B cell (primary cell): ENCODE measurements around the gene GPT2. TPM values are rescaled to one million over a fixed set of nuclear protein-coding genes. Genes with fewer than 3 reads are reported as not detected.

ENCODE experiments used
- ATAC-seq: fragments of 200-7000 bp; cut with Tn5 transposase; one replicate; pipeline ENCODE4 v1.10.0; 2021; ENCODE audit warnings: low read depth, mild to moderate bottlenecking, moderate number of reproducible peaks, moderate library complexity
- CTCF ChIA-PET: fragments of 350-600 bp; sonication (Branson Sonifier 250); formaldehyde crosslinking; loops from one replicate; lab custom pipeline; 2021; ENCODE audit warnings: antibody characterized with exemption, inconsistent platforms; lab: Charles Lee
- POLR2A ChIA-PET: fragments of 350-600 bp; sonication (Branson Sonifier 250); formaldehyde crosslinking; loops from one replicate; lab custom pipeline; 2021; ENCODE audit warnings: antibody characterized with exemption; lab: Charles Lee
- DNase-seq: peaks from one replicate; pipeline ENCODE4 v3.0.0; 2013
- H2AFZ ChIP-seq: 2 replicates; pipeline ENCODE4 v1.6.1; 2012; ENCODE audit warnings: mild to moderate bottlenecking, low read depth, low read length; ENCODE audit not compliant: insufficient read depth, poor library complexity, severe bottlenecking
- H3K27ac ChIP-seq, 2 donors: 1 replicate in 1 of 2; 2 replicates in 1 of 2; pipeline ENCODE4 v1.5.1; 2012 to 2013; ENCODE audit warnings: low read length in 2 of 2, mild to moderate bottlenecking in 2 of 2, moderate library complexity in 1 of 2
- H3K27me3 ChIP-seq, 4 experiments: fragments of 200-600 bp in 1 of 4; sonication (generic) in 1 of 4; replicated peaks in 1 of 4; 1 replicate in 2 of 4; 2 replicates in 2 of 4; pipeline versions ENCODE4 v1.6.1 to v1.7.0; 2013 to 2016; ENCODE audit warnings: low read length in 3 of 4, mild to moderate bottlenecking in 2 of 4, mixed read lengths in 1 of 4, moderate library complexity in 1 of 4; ENCODE audit not compliant: insufficient read depth in 4 of 4, control insufficient read depth in 3 of 4; ENCODE audit errors: control extremely low read depth in 1 of 4
- H3K36me3 ChIP-seq, 2 experiments: replicated peaks in 1 of 2; 1 replicate in 1 of 2; 2 replicates in 1 of 2; pipeline versions ENCODE4 v1.6.1 to v1.7.1; 2013; ENCODE audit warnings: low read length in 1 of 2; ENCODE audit not compliant: insufficient read depth in 2 of 2, control insufficient read depth in 1 of 2; ENCODE audit errors: control extremely low read depth in 1 of 2, extremely low read depth in 1 of 2
- H3K4me1 ChIP-seq, 2 donors: fragments of 200-600 bp in 1 of 2; sonication (generic) in 1 of 2; 1 replicate in 1 of 2; 2 replicates in 1 of 2; pipeline versions ENCODE4 v1.5.1 to v1.6.1; 2013 to 2017; ENCODE audit warnings: low read length in 2 of 2; ENCODE audit not compliant: control insufficient read depth in 2 of 2, insufficient read depth in 2 of 2
- H3K4me2 ChIP-seq: replicated peaks from 2 replicates; pipeline ENCODE3; 2012; ENCODE audit warnings: mild to moderate bottlenecking, low read depth, low read length; ENCODE audit not compliant: poor library complexity, severe bottlenecking
- H3K4me3 ChIP-seq, 5 experiments: fragments of 200-600 bp in 1 of 5; sonication (generic) in 1 of 5; 1 replicate in 3 of 5; 2 replicates in 2 of 5; pipeline versions ENCODE4 v1.5.1 to v1.7.0; 2011 to 2016; ENCODE audit warnings: low read length in 4 of 5, mild to moderate bottlenecking in 4 of 5, low read depth in 2 of 5, control low read depth in 1 of 5, moderate library complexity in 1 of 5; ENCODE audit not compliant: insufficient read depth in 1 of 5; ENCODE audit errors: control extremely low read depth in 1 of 5, extremely low read depth in 1 of 5
- H3K79me2 ChIP-seq: fragments of 200-600 bp; sonication (generic); one replicate; pipeline ENCODE4 v1.6.0; 2016; ENCODE audit warnings: low read length; ENCODE audit not compliant: control insufficient read depth, insufficient read depth
- H3K9ac ChIP-seq: fragments of 200-600 bp; sonication (generic); 2 replicates; pipeline ENCODE4 v1.6.1; 2017; ENCODE audit warnings: mild to moderate bottlenecking, low read length, moderate library complexity
- H3K9me3 ChIP-seq, 3 donors: one replicate each; pipeline versions ENCODE4 v1.6.1 to v1.7.1; 2013; ENCODE audit warnings: low read length in 2 of 3; ENCODE audit not compliant: control insufficient read depth in 2 of 3, insufficient read depth in 1 of 3; ENCODE audit errors: control extremely low read depth in 1 of 3
- H4K20me1 ChIP-seq: 2 replicates; pipeline ENCODE4 v1.6.0; 2012; ENCODE audit warnings: mild to moderate bottlenecking, low read length; ENCODE audit not compliant: insufficient read depth, control insufficient read depth, poor library complexity, severe bottlenecking
- H3K27ac Mint-ChIP-seq: one replicate; pipeline ENCODE4 v1.8.0; 2021; ENCODE audit warnings: mixed read lengths
- H3K27me3 Mint-ChIP-seq: one replicate; pipeline ENCODE4 v1.8.0; 2021; ENCODE audit warnings: mixed read lengths
- H3K4me1 Mint-ChIP-seq: one replicate; pipeline ENCODE4 v1.8.0; 2021; ENCODE audit warnings: mixed read lengths
- H3K4me3 Mint-ChIP-seq: one replicate; pipeline ENCODE4 v1.8.0; 2021; ENCODE audit warnings: mixed read lengths
- H3K9me3 Mint-ChIP-seq: one replicate; pipeline ENCODE4 v1.8.0; 2022; ENCODE audit warnings: mixed read lengths; ENCODE audit not compliant: insufficient read depth
- EZH2 ChIP-seq: IDR thresholded peaks from 2 replicates; pipeline ENCODE4 v1.6.1; 2012; ENCODE audit warnings: borderline replicate concordance, low read depth, mild to moderate bottlenecking, moderate library complexity, low read length; ENCODE audit not compliant: insufficient read depth, poor library complexity, severe bottlenecking
- WGBS: methylation state at CpG from one replicate; pipeline ENCODE4 v1.1.5; 2013; ENCODE audit warnings: missing lambda C conversion rate; ENCODE audit not compliant: insufficient coverage; 5-methylcytosine and 5-hydroxymethylcytosine counted together
- intact Hi-C: fragments of 100-400 bp; cut with micrococcal nuclease; formaldehyde crosslinking; loops from one replicate; pipeline ENCODE4 v1.10.0; 2022
- polyA plus RNA-seq: library from polyadenylated mRNA; depleted of rRNA; stranded (reverse); fragments of >200 nt; gene quantifications from 2 replicates; pipeline ENCODE4 v1.2.3, GENCODE V29; 2012
- total RNA-seq, 2 donors: library from RNA; stranded (reverse); fragments of 120-200 nt in 1 of 2; gene quantifications; 1 replicate in 1 of 2; 2 replicates in 1 of 2; pipeline versions ENCODE4 v1.2.3 to v1.2.4, GENCODE V29; 2013 to 2022
- TF ChIP-seq, protein P1 (sequence below): fragments of 200-600 bp; IDR thresholded peaks from one replicate; pipeline ENCODE4 v1.8.0; 2022; ENCODE audit warnings: antibody characterized with exemption, mild to moderate bottlenecking

GPT2 gene
- total and polyA plus RNA-seq, 2 donors (not counting 1 experiment from before 2014, with no cell fraction given) = 6.8 to 9.9 TPM

- no peak overlapping the region for H2AFZ ChIP-seq
- WGBS = 78% methylated on average over 2 of the region's 3 CpGs
- no peaks in the 10 kb centered on the region for H4K20me1 ChIP-seq
- intact Hi-C loops = no loop called here
- no peak overlapping the region for H3K4me3 ChIP-seq
- ChIA-PET CTCF (interaction anchor here (1.1 to 5.4 kb wide), 8 partner anchors 11 to 186 kb away, joined by 3 to 149 read pairs (median 26); no protein-coding TSS in a partner anchor), POLR2A (interaction anchor here (1.4 kb wide), 1 partner anchor 78 kb away, joined by 3 read pairs; no protein-coding TSS in a partner anchor)
- H3K27me3 ChIP-seq = no peaks in the 10 kb centered on the region
- H3K4me2 ChIP-seq = no peak overlapping the region
- Mint-ChIP-seq H3K4me3 (no peak overlapping the region), H3K27ac (no peak overlapping the region), H3K27me3 (no peaks in the 10 kb centered on the region), H3K4me1 (peaks cover 17% of the 10 kb centered on the region), H3K9me3 (no peaks in the 10 kb centered on the region)
- TF ChIP-seq, protein P1, sequence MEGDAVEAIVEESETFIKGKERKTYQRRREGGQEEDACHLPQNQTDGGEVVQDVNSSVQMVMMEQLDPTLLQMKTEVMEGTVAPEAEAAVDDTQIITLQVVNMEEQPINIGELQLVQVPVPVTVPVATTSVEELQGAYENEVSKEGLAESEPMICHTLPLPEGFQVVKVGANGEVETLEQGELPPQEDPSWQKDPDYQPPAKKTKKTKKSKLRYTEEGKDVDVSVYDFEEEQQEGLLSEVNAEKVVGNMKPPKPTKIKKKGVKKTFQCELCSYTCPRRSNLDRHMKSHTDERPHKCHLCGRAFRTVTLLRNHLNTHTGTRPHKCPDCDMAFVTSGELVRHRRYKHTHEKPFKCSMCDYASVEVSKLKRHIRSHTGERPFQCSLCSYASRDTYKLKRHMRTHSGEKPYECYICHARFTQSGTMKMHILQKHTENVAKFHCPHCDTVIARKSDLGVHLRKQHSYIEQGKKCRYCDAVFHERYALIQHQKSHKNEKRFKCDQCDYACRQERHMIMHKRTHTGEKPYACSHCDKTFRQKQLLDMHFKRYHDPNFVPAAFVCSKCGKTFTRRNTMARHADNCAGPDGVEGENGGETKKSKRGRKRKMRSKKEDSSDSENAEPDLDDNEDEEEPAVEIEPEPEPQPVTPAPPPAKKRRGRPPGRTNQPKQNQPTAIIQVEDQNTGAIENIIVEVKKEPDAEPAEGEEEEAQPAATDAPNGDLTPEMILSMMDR = no peak
- TF ChIP-seq EZH2 = no peak
- ATAC-seq (no peak), DNase-seq (no peak)
- H3K9me3 ChIP-seq = no peaks in the 10 kb centered on the region
- no peaks in the 10 kb centered on the region for H3K36me3 ChIP-seq
- no peak overlapping the region for H3K9ac ChIP-seq
- H3K27ac ChIP-seq = no peak overlapping the region
- no peaks in the 10 kb centered on the region for H3K79me2 ChIP-seq
- peaks cover 6 to 18% of the 10 kb centered on the region in 2 donors for H3K4me1 ChIP-seq
Observed at GRCh38 chr16:46852130-46852529, 32.0 kb upstream of the GPT2 start.

DNA sequence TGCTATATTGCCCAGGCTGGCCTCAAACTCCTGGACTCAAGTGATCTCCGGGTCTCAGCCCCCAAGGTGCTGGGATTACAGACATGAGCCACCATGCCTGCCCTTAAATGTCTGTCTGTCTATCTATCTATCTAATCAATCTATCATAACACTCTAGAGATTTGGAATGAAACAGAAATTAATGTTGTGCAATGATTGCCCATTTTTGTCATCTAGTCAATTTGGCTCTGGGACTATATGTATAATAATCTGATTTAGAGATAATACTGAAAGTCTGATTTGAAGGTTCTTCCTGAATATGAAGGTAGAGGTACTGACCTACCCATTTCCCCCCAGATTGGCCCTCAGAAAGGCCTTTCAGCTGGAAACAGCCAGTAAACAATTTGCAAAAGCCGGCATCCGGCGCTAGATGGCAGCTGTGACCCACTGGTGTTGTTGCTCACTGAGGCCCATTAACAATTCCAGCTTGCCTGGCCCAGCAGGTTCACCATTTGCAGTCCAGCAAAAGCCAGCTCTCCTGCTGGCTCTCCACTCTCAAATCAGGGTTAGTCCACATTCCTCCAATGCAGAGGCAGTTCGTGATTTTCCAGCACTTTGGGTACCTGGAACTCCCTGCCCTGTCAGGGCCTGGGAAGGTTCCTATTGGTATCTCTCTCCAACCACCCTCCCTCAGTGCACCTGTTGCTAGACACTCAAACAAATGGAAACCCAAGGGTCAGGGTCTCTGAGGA lies 30.3 kb upstream of the GPT2 start:
- H3K4me1 ChIP-seq = peaks cover 6 to 18% of the 10 kb centered on the region in 2 donors
- DNase-seq (peak; percentile 74), ATAC-seq (peak; percentile 69)
- H3K27ac Mint-ChIP-seq = peak overlapping the region; percentile 7
- H3K27me3 ChIP-seq = no peaks in the 10 kb centered on the region
- TF ChIP-seq, protein P1 = peak; percentile 80
- no peak for TF ChIP-seq EZH2
- 31% methylated on average over 5 of the region's 5 CpGs for WGBS
- no peak overlapping the region for H3K4me3 ChIP-seq
- H3K9me3 Mint-ChIP-seq = no peaks in the 10 kb centered on the region
- H3K27me3 Mint-ChIP-seq = no peaks in the 10 kb centered on the region
- H3K9me3 ChIP-seq = no peaks in the 10 kb centered on the region
- H3K9ac ChIP-seq = no peak overlapping the region
- no peak overlapping the region for H3K4me3 Mint-ChIP-seq
- no peaks in the 10 kb centered on the region for H3K36me3 ChIP-seq
- H3K27ac ChIP-seq = no peak overlapping the region
- H3K4me2 ChIP-seq = no peak overlapping the region
- peak overlapping the region; percentile 36 for H2AFZ ChIP-seq
- intact Hi-C loops = loop anchor here (1.0 kb wide), 6 partner anchors 55 to 1311 kb away; no protein-coding TSS in a partner anchor
- peaks cover 17% of the 10 kb centered on the region for H3K4me1 Mint-ChIP-seq
- ChIA-PET CTCF (interaction anchor here (0.5 to 5.4 kb wide), 47 partner anchors 9 to 1310 kb away, joined by 3 to 149 read pairs (median 6); partner anchors contain the start of genes C16orf87, GPT2, NETO2 and ORC6), POLR2A (interaction anchor here (0.6 to 1.4 kb wide), 3 partner anchors 30 to 177 kb away, joined by 3 to 5 read pairs (median 4); no protein-coding TSS in a partner anchor)
- H4K20me1 ChIP-seq = no peaks in the 10 kb centered on the region
- H3K79me2 ChIP-seq = no peaks in the 10 kb centered on the region
